BJ (cell line): ENCODE results near the gene KIAA1671. TPM values are rescaled to one million over a fixed set of nuclear protein-coding genes. Genes with fewer than 3 reads are reported as not detected.

ENCODE experiments used
- CTCF ChIA-PET: fragments of 350-600 bp; formaldehyde crosslinking; extraction: SDS; loops from one replicate; lab custom pipeline; 2021; ENCODE audit warnings: antibody characterized with exemption, inconsistent platforms; lab: Yijun Ruan, JAX
- POLR2A ChIA-PET: fragments of 300-600 bp; sonication (Branson Sonifier 250); formaldehyde crosslinking; extraction: SDS; loops from one replicate; lab custom pipeline; 2021; ENCODE audit warnings: antibody characterized with exemption; lab: Charles Lee
- DNase-seq: peaks from one replicate; pipeline ENCODE4 v3.0.0-alpha.2; 2011; ENCODE audit warnings: low read depth
- H3K27me3 ChIP-seq: 2 replicates; pipeline ENCODE4 v1.6.0; 2011; ENCODE audit warnings: low read length; ENCODE audit not compliant: control insufficient read depth, insufficient read depth
- H3K36me3 ChIP-seq: 2 replicates; pipeline ENCODE4 v1.5.1; 2011; ENCODE audit warnings: low read length; ENCODE audit not compliant: control insufficient read depth, insufficient read depth
- H3K4me3 ChIP-seq: 2 replicates; pipeline ENCODE4 v1.5.1; 2011; ENCODE audit warnings: low read depth, mild to moderate bottlenecking, control low read depth, low read length
- polyA plus RNA-seq: library from polyadenylated mRNA; depleted of rRNA; stranded (reverse); fragments of >200 nt; gene quantifications from 2 replicates; pipeline ENCODE4 v1.2.3, GENCODE V29; 2011
- TF ChIP-seq, protein P1 (sequence below): IDR thresholded peaks from 2 replicates; pipeline ENCODE4 v1.5.1; 2011; ENCODE audit warnings: low read depth, mild to moderate bottlenecking, control low read depth, inconsistent platforms, low read length, moderate library complexity; ENCODE audit not compliant: insufficient read depth

KIAA1671 gene
- polyA plus RNA-seq, 1 experiment, result 0.11 TPM

DNA sequence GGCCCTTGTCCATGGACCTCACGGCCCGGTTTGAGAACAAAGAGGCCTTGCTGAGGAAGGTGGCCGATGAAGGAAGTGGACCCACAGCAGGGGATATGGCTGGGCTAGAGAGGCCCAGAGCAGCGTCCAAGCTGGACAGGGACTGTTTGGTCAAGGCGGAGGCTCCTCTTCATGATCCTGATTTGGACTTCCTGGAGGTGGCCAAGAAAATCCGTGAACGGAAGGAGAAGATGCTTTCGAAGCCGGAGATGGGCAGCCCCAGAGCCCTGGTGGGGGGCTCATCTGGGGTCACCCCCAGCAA is 76.3 kb downstream of the KIAA1671 start:
- no peak for DNase-seq
- POLR2A ChIA-PET, result no interaction called here
- TF ChIP-seq, protein P1, sequence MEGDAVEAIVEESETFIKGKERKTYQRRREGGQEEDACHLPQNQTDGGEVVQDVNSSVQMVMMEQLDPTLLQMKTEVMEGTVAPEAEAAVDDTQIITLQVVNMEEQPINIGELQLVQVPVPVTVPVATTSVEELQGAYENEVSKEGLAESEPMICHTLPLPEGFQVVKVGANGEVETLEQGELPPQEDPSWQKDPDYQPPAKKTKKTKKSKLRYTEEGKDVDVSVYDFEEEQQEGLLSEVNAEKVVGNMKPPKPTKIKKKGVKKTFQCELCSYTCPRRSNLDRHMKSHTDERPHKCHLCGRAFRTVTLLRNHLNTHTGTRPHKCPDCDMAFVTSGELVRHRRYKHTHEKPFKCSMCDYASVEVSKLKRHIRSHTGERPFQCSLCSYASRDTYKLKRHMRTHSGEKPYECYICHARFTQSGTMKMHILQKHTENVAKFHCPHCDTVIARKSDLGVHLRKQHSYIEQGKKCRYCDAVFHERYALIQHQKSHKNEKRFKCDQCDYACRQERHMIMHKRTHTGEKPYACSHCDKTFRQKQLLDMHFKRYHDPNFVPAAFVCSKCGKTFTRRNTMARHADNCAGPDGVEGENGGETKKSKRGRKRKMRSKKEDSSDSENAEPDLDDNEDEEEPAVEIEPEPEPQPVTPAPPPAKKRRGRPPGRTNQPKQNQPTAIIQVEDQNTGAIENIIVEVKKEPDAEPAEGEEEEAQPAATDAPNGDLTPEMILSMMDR, result no peak
- Histone ChIP-seq H3K27me3 (no peaks in the 10 kb centered on the region), H3K4me3 (no peak overlapping the region), H3K36me3 (no peaks in the 10 kb centered on the region)
- CTCF ChIA-PET, result interaction anchor here (0.7 kb wide), 1 partner anchor 21 kb away, joined by 3 read pairs; no protein-coding TSS in a partner anchor

- ChIA-PET POLR2A (no interaction called here), CTCF (interaction anchor here (0.7 kb wide), 1 partner anchor 20 kb away, joined by 3 read pairs; no protein-coding TSS in a partner anchor)
- H3K36me3 ChIP-seq, result no peaks in the 10 kb centered on the region
Observed at GRCh38 chr22:25029181-25029580, 76.7 kb downstream of the KIAA1671 start.

DNA sequence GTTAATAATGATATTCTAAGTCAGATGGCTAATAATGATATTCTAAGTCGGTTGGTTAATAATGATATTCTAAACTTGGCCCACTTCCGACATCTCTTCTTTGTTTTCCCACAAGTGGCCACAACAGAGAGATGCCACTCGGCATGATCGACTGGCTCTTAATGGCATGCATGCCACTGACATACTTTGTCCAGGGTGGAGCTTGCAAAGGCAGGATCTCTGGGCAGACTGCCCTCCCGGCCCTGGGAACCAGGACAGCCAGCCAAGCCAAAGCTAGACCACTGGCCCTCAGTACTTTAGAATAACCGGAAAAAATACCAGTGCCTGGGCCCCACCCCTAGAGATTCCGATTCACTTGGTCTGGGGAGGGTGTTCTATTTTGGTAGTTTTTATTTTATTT is 78.1 kb downstream of the KIAA1671 start:
- ChIA-PET CTCF (interaction anchor here (1.5 kb wide), 1 partner anchor 18 kb away, joined by 3 read pairs; no protein-coding TSS in a partner anchor), POLR2A (no interaction called here)
- no peak overlapping the region for H3K4me3 ChIP-seq
- TF ChIP-seq, protein P1, result no peak
- no peak for DNase-seq
- no peaks in the 10 kb centered on the region for H3K36me3 ChIP-seq
- no peaks in the 10 kb centered on the region for H3K27me3 ChIP-seq

More at GRCh38 chr22:25029181-25029580, 76.7 kb downstream of the KIAA1671 start:
- Histone ChIP-seq H3K4me3 (no peak overlapping the region), H3K27me3 (no peaks in the 10 kb centered on the region)
- TF ChIP-seq, protein P1, result no peak
- DNase-seq, result no peak

DNA sequence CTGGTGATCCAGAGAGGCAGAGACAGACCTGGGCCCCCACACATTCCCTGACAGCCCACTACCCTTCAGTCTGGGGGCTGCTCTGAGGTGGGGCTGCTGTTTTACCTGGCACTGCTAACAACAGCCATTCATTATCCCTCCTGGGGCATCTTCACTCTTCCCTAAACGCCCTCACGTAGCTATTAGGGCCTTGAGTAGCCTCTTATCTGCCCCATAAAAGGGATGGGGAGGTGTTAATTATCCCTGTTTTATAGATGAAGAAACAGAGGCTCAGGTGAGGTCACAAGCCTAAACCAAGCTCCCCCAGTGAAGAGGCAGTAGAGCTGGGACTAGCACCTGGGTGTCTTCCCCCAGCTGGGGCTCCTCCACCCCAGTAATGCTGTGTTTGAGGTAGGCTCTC is 79.5 kb downstream of the KIAA1671 start:
- ChIA-PET CTCF (no interaction called here), POLR2A (no interaction called here)
- no peaks in the 10 kb centered on the region for H3K36me3 ChIP-seq
- no peak for DNase-seq
- H3K27me3 ChIP-seq, result no peaks in the 10 kb centered on the region
- TF ChIP-seq, protein P1, result no peak
- no peak overlapping the region for H3K4me3 ChIP-seq

GRCh38 chr22:25035715-25036114 is 83.2 kb downstream of the KIAA1671 start:
- TF ChIP-seq, protein P1, result no peak
- POLR2A ChIA-PET, result no interaction called here
- CTCF ChIA-PET, result interaction anchor here (1.4 to 2.0 kb wide), 3 partner anchors 13 to 15 kb away, joined by 4 to 10 read pairs (median 4); no protein-coding TSS in a partner anchor
- Histone ChIP-seq H3K27me3 (no peaks in the 10 kb centered on the region), H3K4me3 (no peak overlapping the region), H3K36me3 (no peaks in the 10 kb centered on the region)
- no peak for DNase-seq
